ENCODE results near the gene KIF12.

- TF ChIP-seq CTCF (IDR thresholded peaks at IDR 0.05; ENCODE audit: poor library complexity) (no peak), EZH2phosphoT487 (IDR thresholded peaks at IDR 0.05; ENCODE audit: low read depth, severe bottlenecking, unreplicated experiment) (no peak)
Observed at GRCh38 chr9:114049441-114050225, 49.5 kb downstream of the KIF12 start.
